Gastrocnemius medialis (tissue), 4 donors: Measurements from ENCODE around the gene AP1B1. TPM values are rescaled to one million over a fixed set of nuclear protein-coding genes. Genes with fewer than 3 reads are reported as not detected.

ENCODE experiments used
- ATAC-seq, 2 donors: fragments of 150-250 bp; one replicate each; pipeline ENCODE4 v1.9.1; 2016
- DNase-seq, 2 donors: peaks; one replicate each; pipeline ENCODE4 v3.0.0-alpha.2; 2019
- H3K27ac ChIP-seq, 4 donors: fragments of 200-600 bp; sonication (generic); 1 replicate in 1 of 4; 2 replicates in 3 of 4; pipeline ENCODE4 v1.5.1; 2016 to 2018; ENCODE audit warnings: mild to moderate bottlenecking in 2 of 4, moderate library complexity in 1 of 4
- H3K27me3 ChIP-seq, 3 donors: fragments of 200-600 bp; sonication (generic) in 2 of 3; 1 replicate in 1 of 3; 2 replicates in 2 of 3; pipeline versions ENCODE4 v1.5.1 to v1.6.0; 2016 to 2019; ENCODE audit warnings: mild to moderate bottlenecking in 1 of 3, moderate library complexity in 1 of 3
- H3K36me3 ChIP-seq, 2 donors: fragments of 200-600 bp; sonication (generic) in 1 of 2; one replicate each; pipeline ENCODE4 v1.5.1; 2017 to 2018
- H3K4me1 ChIP-seq, 2 donors: fragments of 200-600 bp; sonication (generic) in 1 of 2; one replicate each; pipeline ENCODE4 v1.5.1; 2016 to 2017; ENCODE audit warnings: mild to moderate bottlenecking in 2 of 2
- H3K4me3 ChIP-seq, 4 donors: fragments of 200-600 bp; sonication (generic) in 3 of 4; 1 replicate in 1 of 4; 2 replicates in 3 of 4; pipeline ENCODE4 v1.5.1; 2016 to 2019; ENCODE audit warnings: mild to moderate bottlenecking in 2 of 4
- H3K9me3 ChIP-seq, 3 donors: fragments of 200-600 bp; sonication (generic) in 2 of 3; 1 replicate in 1 of 3; 2 replicates in 2 of 3; pipeline ENCODE4 v1.5.1; 2016 to 2019
- CTCF ChIP-seq, 5 experiments: fragments of 450-650 bp in 3 of 5; fragments of 200-600 bp in 2 of 5; sonication (generic) in 2 of 5; IDR thresholded peaks in 4 of 5; conservative IDR thresholded peaks in 1 of 5; 1 replicate in 4 of 5; 2 replicates in 1 of 5; pipeline ENCODE4 v1.5.1; 2016 to 2019; ENCODE audit warnings: antibody characterized with exemption in 5 of 5, mild to moderate bottlenecking in 3 of 5, moderate library complexity in 3 of 5
- POLR2A ChIP-seq, 2 donors: fragments of 450-650 bp; IDR thresholded peaks; one replicate each; pipeline ENCODE4 v1.6.1; 2017; ENCODE audit warnings: antibody characterized with exemption in 2 of 2, mild to moderate bottlenecking in 2 of 2, moderate library complexity in 2 of 2
- in situ Hi-C, 4 donors: fragments of 200-750 bp; cut with MboI; loops; one replicate each; pipeline versions ENCODE4 v1.15.0 to v1.8.0; 2017; ENCODE audit warnings: low sequenced_read_pairs in 4 of 4
- intact Hi-C: fragments of 100-400 bp; cut with DNase I; formaldehyde crosslinking; loops from one replicate; pipeline ENCODE4 v1.15.1; 2023; ENCODE audit warnings: low total_unique reads
- total RNA-seq, 4 donors: library from RNA; depleted of rRNA; stranded (reverse); fragments of >200 nt; gene quantifications; one replicate each; pipeline versions ENCODE4 v1.1.0 to v1.2.3, GENCODE V29; 2016

Gene AP1B1
- total RNA-seq, 4 donors from 2014 or later: 26.5 to 44.6 (median 37.3) TPM

DNA sequence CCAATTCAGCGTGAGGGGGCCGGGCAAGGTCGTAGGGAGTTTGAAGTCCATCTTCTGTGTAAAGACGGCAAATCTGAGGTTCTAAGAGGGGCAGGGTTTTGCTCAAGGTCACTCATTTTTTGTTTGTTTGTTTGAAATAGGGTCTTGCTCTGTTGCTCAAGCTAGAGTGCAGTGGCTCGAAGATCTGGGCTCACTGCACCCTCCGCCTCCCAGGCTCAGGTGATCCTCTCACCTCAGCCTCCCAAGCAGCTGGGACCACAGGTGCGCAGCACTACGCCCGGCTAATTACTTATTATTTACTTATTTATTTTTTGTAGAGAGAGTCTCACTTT is 355 bp upstream of the AP1B1 start:
- TF ChIP-seq CTCF (IDR thresholded peaks at IDR 0.05 in 4 of 5, conservative IDR thresholded peaks at IDR 0.05 in 1 of 5) (no peak), POLR2A (IDR thresholded peaks at IDR 0.05) (no peak)
- Histone ChIP-seq H3K36me3 (no peaks in the 10 kb centered on the region), H3K4me3 (peak overlapping the region; percentile 69 to 96 (median 82)), H3K27ac (peak overlapping the region; percentile 83 to 97 (median 92)), H3K4me1 (peaks cover 26 to 27% of the 10 kb centered on the region in 2 donors), H3K27me3 (no peaks in the 10 kb centered on the region), H3K9me3 (no peaks in the 10 kb centered on the region)
- in situ Hi-C loops: no loop called here
- intact Hi-C loops: loop anchor here (1.0 kb wide), 2 partner anchors 51 to 82 kb away; partner anchors contain the start of gene GAS2L1
- DNase-seq (no peak), ATAC-seq (peak; percentile 32)

DNA sequence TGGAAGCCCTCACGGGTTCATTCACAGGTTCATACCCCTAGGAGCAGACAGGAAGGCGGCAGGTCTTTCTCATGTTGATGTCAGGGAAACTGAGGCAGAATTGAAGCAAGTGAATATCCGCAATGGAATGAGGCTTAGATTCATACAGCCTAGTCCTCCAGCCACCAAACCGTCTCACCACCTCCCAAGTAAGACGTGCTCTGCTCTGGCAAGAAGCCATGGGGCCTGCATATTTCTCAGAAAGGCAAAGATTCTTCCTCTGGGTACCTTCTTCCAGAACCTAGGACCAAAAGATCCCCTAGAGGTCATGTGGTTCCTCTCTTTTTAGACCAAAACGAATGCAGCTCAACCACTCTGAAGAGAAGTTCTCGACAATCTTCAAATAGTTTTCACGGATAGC is 1.7 kb downstream of the AP1B1 start:
- peaks cover 27 to 31% of the 10 kb centered on the region in 2 donors for H3K4me1 ChIP-seq
- no peak overlapping the region for H3K4me3 ChIP-seq
- H3K27ac ChIP-seq: peak overlapping the region; percentile 5 to 90 (median 17)
- DNase-seq (no peak), ATAC-seq (no peak)
- TF ChIP-seq CTCF (IDR thresholded peaks at IDR 0.05 in 4 of 5, conservative IDR thresholded peaks at IDR 0.05 in 1 of 5): no peak
- TF ChIP-seq POLR2A (IDR thresholded peaks at IDR 0.05): no peak
- no peaks in the 10 kb centered on the region for H3K36me3 ChIP-seq
- intact Hi-C loops: no loop called here
- no peaks in the 10 kb centered on the region for H3K27me3 ChIP-seq
- no peaks in the 10 kb centered on the region for H3K9me3 ChIP-seq
- in situ Hi-C loops: no loop called here

DNA sequence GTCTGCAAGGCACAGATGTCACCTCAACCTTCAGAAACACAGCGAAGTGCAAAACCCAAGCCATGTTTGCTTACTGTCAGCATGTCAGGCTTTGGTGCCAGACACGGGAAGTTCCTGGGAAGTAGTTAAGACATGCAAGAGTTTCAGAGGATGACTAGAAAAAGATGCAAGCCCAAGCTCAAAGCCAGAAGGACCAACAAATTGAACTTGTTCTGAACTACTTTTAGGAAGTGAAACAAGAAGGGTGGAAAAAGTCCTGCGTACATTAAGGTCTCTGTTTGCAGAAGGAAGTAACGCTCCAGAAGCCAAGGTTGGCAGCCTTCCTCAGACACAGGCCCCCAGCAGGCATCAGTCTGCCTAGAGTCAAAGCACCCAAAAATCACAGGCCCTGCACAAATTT is 2.6 kb downstream of the AP1B1 start:
- Histone ChIP-seq H3K27me3 (no peaks in the 10 kb centered on the region), H3K36me3 (no peaks in the 10 kb centered on the region), H3K27ac (peak overlapping the region in 2 of 4 donors; percentile 5 to 90), H3K9me3 (no peaks in the 10 kb centered on the region), H3K4me3 (no peak overlapping the region), H3K4me1 (peaks cover 27 to 31% of the 10 kb centered on the region in 2 donors)
- TF ChIP-seq POLR2A (IDR thresholded peaks at IDR 0.05) (no peak), CTCF (IDR thresholded peaks at IDR 0.05 in 4 of 5, conservative IDR thresholded peaks at IDR 0.05 in 1 of 5) (no peak)
- ATAC-seq (no peak), DNase-seq (no peak)
- intact Hi-C loops (no loop called here), in situ Hi-C loops (no loop called here)

DNA sequence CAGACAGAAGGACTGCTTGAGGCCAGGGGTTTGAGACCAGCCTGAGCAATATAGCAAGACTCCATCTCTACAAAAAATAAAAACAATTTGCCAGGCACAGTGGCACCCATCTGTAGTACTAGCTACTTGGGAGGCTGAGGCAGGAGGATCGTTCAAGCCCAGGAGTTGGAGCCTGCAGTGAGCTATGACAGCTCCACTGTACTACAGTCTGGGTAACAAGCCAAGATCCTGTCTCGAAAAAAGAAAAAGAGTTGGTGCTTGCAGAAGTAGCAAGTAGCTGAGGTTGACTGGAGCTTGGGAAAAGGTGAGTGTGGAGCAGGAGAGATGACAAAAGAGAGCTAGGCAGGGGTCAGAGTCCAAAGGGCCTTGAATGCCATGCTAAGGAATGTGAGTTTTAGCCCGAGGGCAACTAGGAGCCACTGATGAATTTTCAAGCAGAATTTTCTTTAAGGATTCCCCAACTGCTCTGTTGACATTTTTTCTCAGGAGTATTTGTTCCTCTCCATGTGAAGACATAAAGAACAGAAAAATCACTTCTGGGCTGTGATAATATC is 3.1 kb downstream of the AP1B1 start:
- H3K27me3 ChIP-seq: no peaks in the 10 kb centered on the region
- no peak overlapping the region for H3K27ac ChIP-seq
- in situ Hi-C loops (no loop called here), intact Hi-C loops (no loop called here)
- H3K9me3 ChIP-seq: no peaks in the 10 kb centered on the region
- no peaks in the 10 kb centered on the region for H3K36me3 ChIP-seq
- DNase-seq (no peak), ATAC-seq (no peak)
- peaks cover 27 to 31% of the 10 kb centered on the region in 2 donors for H3K4me1 ChIP-seq
- H3K4me3 ChIP-seq: no peak overlapping the region
- no peak for TF ChIP-seq POLR2A (IDR thresholded peaks at IDR 0.05)
- no peak for TF ChIP-seq CTCF (IDR thresholded peaks at IDR 0.05 in 4 of 5, conservative IDR thresholded peaks at IDR 0.05 in 1 of 5)

GRCh38 chr22:29383740-29384139 is 4.6 kb downstream of the AP1B1 start:
- Histone ChIP-seq H3K27ac (no peak overlapping the region), H3K36me3 (no peaks in the 10 kb centered on the region), H3K4me1 (peaks cover 22 to 27% of the 10 kb centered on the region in 2 donors), H3K27me3 (no peaks in the 10 kb centered on the region), H3K4me3 (no peak overlapping the region), H3K9me3 (no peaks in the 10 kb centered on the region)
- DNase-seq: no peak
- no peak for ATAC-seq
- intact Hi-C loops: no loop called here
- TF ChIP-seq CTCF (IDR thresholded peaks at IDR 0.05 in 4 of 5, conservative IDR thresholded peaks at IDR 0.05 in 1 of 5): no peak
- TF ChIP-seq POLR2A (IDR thresholded peaks at IDR 0.05): no peak
- in situ Hi-C loops: no loop called here
